HEK293T (cell line): Measurements from ENCODE around the gene ARID3A.

Source experiments
- ELF4 ChIP-seq: fragments of 450-650 bp; IDR thresholded peaks from 2 replicates; pipeline ENCODE4 v1.6.1; 2017; ENCODE audit warnings: antibody characterized with exemption
- FOXM1 ChIP-seq: fragments of 450-650 bp; IDR thresholded peaks from 2 replicates; pipeline ENCODE4 v1.6.1; 2017; ENCODE audit warnings: mild to moderate bottlenecking, borderline replicate concordance
- L3MBTL2 ChIP-seq: fragments of 450-650 bp; conservative IDR thresholded peaks from 2 replicates; pipeline ENCODE4 v1.6.1; 2016; ENCODE audit warnings: mild to moderate bottlenecking
- SP1 ChIP-seq: fragments of 450-650 bp; IDR thresholded peaks from 2 replicates; pipeline ENCODE4 v1.6.1; 2017

DNA sequence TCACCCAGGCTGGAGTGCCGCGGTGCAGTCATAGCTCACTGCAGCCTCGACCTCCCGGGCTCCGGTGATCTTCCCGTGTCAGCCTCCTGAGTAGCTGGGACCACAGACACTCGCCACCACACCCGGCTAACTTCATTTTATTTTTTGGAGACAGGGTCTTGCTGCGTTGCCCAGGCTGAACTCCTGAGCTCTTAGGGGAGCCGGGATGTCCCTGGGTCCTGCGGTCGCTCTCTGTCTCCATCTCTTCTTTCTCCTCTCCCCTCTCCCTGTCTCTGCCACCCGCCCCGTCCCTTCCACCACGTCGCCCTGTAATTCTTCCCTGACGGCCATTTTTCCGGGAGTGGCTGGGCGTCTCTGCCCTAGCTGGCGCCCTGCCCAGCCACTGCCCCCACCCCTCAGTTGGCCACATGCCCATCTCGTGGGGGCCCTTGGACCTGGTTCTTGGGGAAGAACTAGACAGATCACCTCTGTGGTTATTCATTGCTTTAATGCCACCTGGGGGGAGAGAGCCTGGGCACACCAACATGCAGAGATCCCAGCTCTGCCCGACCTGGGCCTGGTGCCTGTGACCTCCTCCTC, 18.9 kb downstream of the ARID3A start:
- TF ChIP-seq SP1 (no peak), FOXM1 (no peak), ELF4 (no peak), L3MBTL2 (no peak)
